CD4-positive, CD25-positive, alpha-beta regulatory T cell (primary cell): ENCODE measurements around the gene OR10AD1. TPM values are rescaled to one million over a fixed set of nuclear protein-coding genes. Genes with fewer than 3 reads are reported as not detected.
"Not testable (repeated sequence)": the region's sequence is repeated elsewhere in the genome, so short reads cannot be mapped to it uniquely, and the experiment has no call there.

Experiments
- ATAC-seq, 2 donors: fragments of 150-1000 bp; cut with Tn5 transposase; one replicate each; pipeline ENCODE4 v1.10.0; 2021; ENCODE audit warnings: low read depth in 2 of 2, moderate number of reproducible peaks in 2 of 2, moderate library complexity in 1 of 2
- DNase-seq, 3 donors: peaks; one replicate each; pipeline versions ENCODE4 v3.0.0 to v3.0.0-alpha.2; 2012 to 2022; ENCODE audit warnings: mixed read lengths in 1 of 3
- H3K27ac ChIP-seq: one replicate; pipeline ENCODE4 v1.7.0; 2013; ENCODE audit warnings: mild to moderate bottlenecking, low read length; ENCODE audit not compliant: insufficient read depth, poor library complexity, severe bottlenecking
- H3K27me3 ChIP-seq: one replicate; pipeline ENCODE4 v1.7.0; 2013; ENCODE audit warnings: low read length; ENCODE audit not compliant: control insufficient read depth, insufficient read depth
- H3K36me3 ChIP-seq: one replicate; pipeline ENCODE4 v1.7.0; 2013; ENCODE audit warnings: mild to moderate bottlenecking, low read length, moderate library complexity; ENCODE audit not compliant: control insufficient read depth, insufficient read depth
- H3K4me1 ChIP-seq: 2 replicates; pipeline ENCODE4 v1.7.0; 2013; ENCODE audit warnings: mild to moderate bottlenecking, low read length; ENCODE audit not compliant: insufficient read depth, control insufficient read depth, poor library complexity, severe bottlenecking
- H3K4me3 ChIP-seq: one replicate; pipeline ENCODE4 v1.7.0; 2013; ENCODE audit warnings: low read depth, mild to moderate bottlenecking, low read length, moderate library complexity
- H3K9me3 ChIP-seq, 2 experiments: 1 replicate in 1 of 2; 2 replicates in 1 of 2; pipeline ENCODE4 v1.7.0; 2013; ENCODE audit warnings: low read length in 2 of 2, mild to moderate bottlenecking in 1 of 2, moderate library complexity in 1 of 2; ENCODE audit not compliant: control insufficient read depth in 2 of 2
- H3K27ac Mint-ChIP-seq, 3 donors: one replicate each; pipeline ENCODE4 v1.8.0; 2020 to 2022; ENCODE audit warnings: mild to moderate bottlenecking in 3 of 3, mixed read lengths in 3 of 3, moderate library complexity in 2 of 3
- H3K27me3 Mint-ChIP-seq: one replicate; pipeline ENCODE4 v1.8.0; 2022; ENCODE audit warnings: mild to moderate bottlenecking, mixed read lengths
- H3K36me3 Mint-ChIP-seq: one replicate; pipeline ENCODE4 v1.8.0; 2020; ENCODE audit warnings: mixed read lengths
- H3K4me1 Mint-ChIP-seq, 4 donors: one replicate each; pipeline ENCODE4 v1.8.0; 2020 to 2022; ENCODE audit warnings: mixed read lengths in 4 of 4, mild to moderate bottlenecking in 1 of 4
- H3K4me3 Mint-ChIP-seq, 4 donors: one replicate each; pipeline ENCODE4 v1.8.0; 2020 to 2022; ENCODE audit warnings: mild to moderate bottlenecking in 4 of 4, mixed read lengths in 4 of 4, moderate library complexity in 3 of 4
- H3K9me3 Mint-ChIP-seq, 7 donors: one replicate each; pipeline ENCODE4 v1.8.0; 2020 to 2022; ENCODE audit warnings: mixed read lengths in 7 of 7, mild to moderate bottlenecking in 3 of 7, moderate library complexity in 2 of 7
- polyA plus RNA-seq, 4 donors: library from polyadenylated mRNA; unstranded; fragments of 300-500 nt; fragmentation: Illumina TruSeq; gene quantifications; one replicate each; pipeline ENCODE4 v1.2.3, GENCODE V29; 2021
- total RNA-seq: library from RNA; stranded (reverse); gene quantifications from one replicate; pipeline ENCODE4 v1.2.3, GENCODE V29; 2022

Gene OR10AD1
- total and polyA plus RNA-seq, 5 donors from 2014 or later = 0.22 TPM; not detected in 4

- Histone ChIP-seq H3K4me3 (no peak overlapping the region), H3K36me3 (no peaks in the 10 kb centered on the region), H3K4me1 (no peaks in the 10 kb centered on the region), H3K27ac (no peak overlapping the region), H3K27me3 (peaks cover 33% of the 10 kb centered on the region), H3K9me3 (no peaks in the 10 kb centered on the region)
- peaks cover 32% of the 10 kb centered on the region for H3K27me3 Mint-ChIP-seq
- H3K36me3 Mint-ChIP-seq = no peaks in the 10 kb centered on the region
- no peak for ATAC-seq
- no peak overlapping the region for H3K4me3 Mint-ChIP-seq
- H3K27ac Mint-ChIP-seq = no peak overlapping the region
- H3K4me1 Mint-ChIP-seq = no peaks in the 10 kb centered on the region
- no peak for DNase-seq
- H3K9me3 Mint-ChIP-seq = peaks cover 0 to 3% (median 0%) of the 10 kb centered on the region in 7 donors
Measured at GRCh38 chr12:48220701-48221100, 17.6 kb upstream of the OR10AD1 start.

- Mint-ChIP-seq H3K36me3 (no peaks in the 10 kb centered on the region), H3K4me1 (no peaks in the 10 kb centered on the region), H3K27me3 (peaks cover 29% of the 10 kb centered on the region), H3K27ac (no peak overlapping the region), H3K4me3 (peak overlapping the region in 1 of 4 donors; percentile 40), H3K9me3 (peaks cover 0 to 2% (median 0%) of the 10 kb centered on the region in 7 donors)
- peaks cover 27% of the 10 kb centered on the region for H3K27me3 ChIP-seq
- no peak overlapping the region for H3K27ac ChIP-seq
- no peak overlapping the region for H3K4me3 ChIP-seq
- ATAC-seq = no peak
- no peaks in the 10 kb centered on the region for H3K4me1 ChIP-seq
- no peak for DNase-seq
- H3K9me3 ChIP-seq = no peaks in the 10 kb centered on the region
- no peaks in the 10 kb centered on the region for H3K36me3 ChIP-seq
Measured at GRCh38 chr12:48219631-48220030, 16.5 kb upstream of the OR10AD1 start.

GRCh38 chr12:48216785-48217184 is 13.7 kb upstream of the OR10AD1 start:
- H3K4me3 Mint-ChIP-seq = no peak overlapping the region
- Histone ChIP-seq H3K9me3 (no peaks in the 10 kb centered on the region), H3K27ac (no peak overlapping the region), H3K27me3 (peaks cover 26% of the 10 kb centered on the region), H3K4me3 (no peak overlapping the region), H3K4me1 (no peaks in the 10 kb centered on the region), H3K36me3 (no peaks in the 10 kb centered on the region)
- peaks cover 30% of the 10 kb centered on the region for H3K27me3 Mint-ChIP-seq
- peaks cover 0 to 4% (median 0%) of the 10 kb centered on the region in 4 donors for H3K4me1 Mint-ChIP-seq
- no peak overlapping the region for H3K27ac Mint-ChIP-seq
- no peaks in the 10 kb centered on the region for H3K36me3 Mint-ChIP-seq
- ATAC-seq (no peak), DNase-seq (no peak)
- peaks cover 0 to 9% (median 1%) of the 10 kb centered on the region in 7 donors for H3K9me3 Mint-ChIP-seq

- H3K4me3 ChIP-seq, H3K27ac Mint-ChIP-seq, DNase-seq, H3K4me1 ChIP-seq, H3K4me3 Mint-ChIP-seq, H3K4me1 Mint-ChIP-seq, H3K27ac ChIP-seq, H3K27me3 ChIP-seq, ATAC-seq, H3K36me3 ChIP-seq: not testable (repeated sequence)
- Mint-ChIP-seq H3K27me3 (peaks cover 23% of the 10 kb centered on the region), H3K36me3 (peaks cover 10% of the 10 kb centered on the region), H3K9me3 (peaks cover 0 to 41% (median 17%) of the 10 kb centered on the region in 7 donors)
- peaks cover 21 to 30% of the 10 kb centered on the region in 2 experiments for H3K9me3 ChIP-seq
Measured at GRCh38 chr12:48209495-48209894, 6.4 kb upstream of the OR10AD1 start.

- Histone ChIP-seq H3K4me1 (peaks cover 18% of the 10 kb centered on the region), H3K4me3 (no peak overlapping the region), H3K27ac (no peak overlapping the region), H3K27me3 (no peaks in the 10 kb centered on the region), H3K36me3 (peaks cover 4% of the 10 kb centered on the region), H3K9me3 (peaks cover 16 to 34% of the 10 kb centered on the region in 2 experiments)
- DNase-seq (no peak), ATAC-seq (no peak)
- H3K4me3 Mint-ChIP-seq = peak overlapping the region in 1 of 4 donors; percentile 24
- H3K4me1 Mint-ChIP-seq = peaks cover 0 to 48% (median 25%) of the 10 kb centered on the region in 4 donors
- H3K9me3 Mint-ChIP-seq = peaks cover 2 to 46% (median 17%) of the 10 kb centered on the region in 7 donors
- H3K27ac Mint-ChIP-seq = no peak overlapping the region
- H3K27me3 Mint-ChIP-seq = peaks cover 7% of the 10 kb centered on the region
- H3K36me3 Mint-ChIP-seq = peaks cover 36% of the 10 kb centered on the region
Measured at GRCh38 chr12:48202766-48203165, 326 bp downstream of the OR10AD1 start.

- peak overlapping the region in 1 of 3 donors; percentile 94 for H3K27ac Mint-ChIP-seq
- peaks cover 13 to 30% of the 10 kb centered on the region in 2 experiments for H3K9me3 ChIP-seq
- ATAC-seq (no peak), DNase-seq (no peak)
- peaks cover 26% of the 10 kb centered on the region for H3K4me1 ChIP-seq
- peaks cover 7% of the 10 kb centered on the region for H3K27me3 Mint-ChIP-seq
- peak overlapping the region in 3 of 4 donors; percentile 9 to 52 (median 43) for H3K4me3 Mint-ChIP-seq
- no peaks in the 10 kb centered on the region for H3K27me3 ChIP-seq
- peaks cover 2 to 36% (median 15%) of the 10 kb centered on the region in 7 donors for H3K9me3 Mint-ChIP-seq
- H3K4me3 ChIP-seq = no peak overlapping the region
- H3K4me1 Mint-ChIP-seq = peaks cover 5 to 55% (median 30%) of the 10 kb centered on the region in 4 donors
- H3K27ac ChIP-seq = no peak overlapping the region
- peaks cover 4% of the 10 kb centered on the region for H3K36me3 ChIP-seq
- H3K36me3 Mint-ChIP-seq = peaks cover 34% of the 10 kb centered on the region
Measured at GRCh38 chr12:48201516-48201915, 1.6 kb downstream of the OR10AD1 start.

- peaks cover 30% of the 10 kb centered on the region for H3K36me3 Mint-ChIP-seq
- H3K9me3 ChIP-seq = peaks cover 9 to 26% of the 10 kb centered on the region in 2 experiments
- peaks cover 26% of the 10 kb centered on the region for H3K4me1 ChIP-seq
- H3K36me3 ChIP-seq = peaks cover 4% of the 10 kb centered on the region
- DNase-seq (no peak), ATAC-seq (no peak)
- peak overlapping the region in 2 of 3 donors; percentile 94 for H3K27ac Mint-ChIP-seq
- H3K4me3 Mint-ChIP-seq = peak overlapping the region in 3 of 4 donors; percentile 88 to 90 (median 88)
- H3K27ac ChIP-seq = no peak overlapping the region
- H3K27me3 Mint-ChIP-seq = peaks cover 7% of the 10 kb centered on the region
- no peak overlapping the region for H3K4me3 ChIP-seq
- peaks cover 2 to 32% (median 14%) of the 10 kb centered on the region in 7 donors for H3K9me3 Mint-ChIP-seq
- no peaks in the 10 kb centered on the region for H3K27me3 ChIP-seq
- peaks cover 5 to 57% (median 30%) of the 10 kb centered on the region in 4 donors for H3K4me1 Mint-ChIP-seq
Measured at GRCh38 chr12:48201091-48201490, 2.0 kb downstream of the OR10AD1 start.

GRCh38 chr12:48199774-48200221 is 3.3 kb downstream of the OR10AD1 start:
- Mint-ChIP-seq H3K4me3 (peak overlapping the region; percentile 88 to 96 (median 89)), H3K36me3 (peaks cover 29% of the 10 kb centered on the region), H3K27ac (peak overlapping the region; percentile 50 to 94 (median 94)), H3K27me3 (peaks cover 7% of the 10 kb centered on the region), H3K9me3 (peaks cover 2 to 31% (median 14%) of the 10 kb centered on the region in 7 donors), H3K4me1 (peaks cover 5 to 57% (median 30%) of the 10 kb centered on the region in 4 donors)
- H3K27me3 ChIP-seq = no peaks in the 10 kb centered on the region
- ATAC-seq (no peak), DNase-seq (peak in 1 of 3 donors; percentile 40)
- peaks cover 5 to 15% of the 10 kb centered on the region in 2 experiments for H3K9me3 ChIP-seq
- H3K4me3 ChIP-seq = peak overlapping the region; percentile 98
- H3K27ac ChIP-seq = peak overlapping the region; percentile 94
- peaks cover 4% of the 10 kb centered on the region for H3K36me3 ChIP-seq
- peaks cover 26% of the 10 kb centered on the region for H3K4me1 ChIP-seq
